Ovary (tissue), 3 donors: ENCODE measurements around the gene BANK1.

Experiments
- POLR2A ChIP-seq: fragments of 450-650 bp; IDR thresholded peaks from one replicate; pipeline ENCODE4 v1.6.1; 2017; ENCODE audit warnings: antibody characterized with exemption, mild to moderate bottlenecking, moderate library complexity
- TF ChIP-seq, protein P1 (sequence below), 3 donors: fragments of 450-650 bp in 2 of 3; fragments of 200-600 bp in 1 of 3; IDR thresholded peaks; one replicate each; pipeline versions ENCODE4 v1.5.1 to v1.8.0; 2016 to 2022; ENCODE audit warnings: antibody characterized with exemption in 3 of 3, mild to moderate bottlenecking in 1 of 3
- donor health status: DM: no; HTN: no; CAD: no.

DNA sequence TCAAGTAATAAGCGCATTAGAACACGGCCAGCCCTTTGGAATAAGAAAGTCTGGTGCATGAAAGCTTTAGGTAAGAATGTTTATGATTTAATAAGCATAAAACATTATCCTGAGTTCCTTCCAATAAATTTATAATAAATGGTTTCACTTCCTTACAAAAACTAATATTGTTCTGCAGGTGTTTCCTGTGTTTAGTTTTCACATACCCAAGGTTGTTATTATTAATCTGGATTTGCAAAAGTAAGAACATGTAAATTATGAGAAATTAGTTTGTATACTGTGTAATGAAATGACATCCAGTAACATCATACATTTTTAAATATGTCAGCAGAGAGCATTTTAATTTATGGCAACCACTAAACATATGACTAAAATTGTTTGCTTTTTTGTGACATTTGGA is 72.1 kb downstream of the BANK1 start:
- TF ChIP-seq, protein P1, sequence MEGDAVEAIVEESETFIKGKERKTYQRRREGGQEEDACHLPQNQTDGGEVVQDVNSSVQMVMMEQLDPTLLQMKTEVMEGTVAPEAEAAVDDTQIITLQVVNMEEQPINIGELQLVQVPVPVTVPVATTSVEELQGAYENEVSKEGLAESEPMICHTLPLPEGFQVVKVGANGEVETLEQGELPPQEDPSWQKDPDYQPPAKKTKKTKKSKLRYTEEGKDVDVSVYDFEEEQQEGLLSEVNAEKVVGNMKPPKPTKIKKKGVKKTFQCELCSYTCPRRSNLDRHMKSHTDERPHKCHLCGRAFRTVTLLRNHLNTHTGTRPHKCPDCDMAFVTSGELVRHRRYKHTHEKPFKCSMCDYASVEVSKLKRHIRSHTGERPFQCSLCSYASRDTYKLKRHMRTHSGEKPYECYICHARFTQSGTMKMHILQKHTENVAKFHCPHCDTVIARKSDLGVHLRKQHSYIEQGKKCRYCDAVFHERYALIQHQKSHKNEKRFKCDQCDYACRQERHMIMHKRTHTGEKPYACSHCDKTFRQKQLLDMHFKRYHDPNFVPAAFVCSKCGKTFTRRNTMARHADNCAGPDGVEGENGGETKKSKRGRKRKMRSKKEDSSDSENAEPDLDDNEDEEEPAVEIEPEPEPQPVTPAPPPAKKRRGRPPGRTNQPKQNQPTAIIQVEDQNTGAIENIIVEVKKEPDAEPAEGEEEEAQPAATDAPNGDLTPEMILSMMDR (IDR thresholded peaks at IDR 0.05) = no peak
- no peak for TF ChIP-seq POLR2A
